Peyer's patch (tissue), 4 donors: ENCODE data around the gene CMTM4.

Experiments used
- CTCF ChIP-seq, 6 experiments: fragments of 450-650 bp in 4 of 6; fragments of 200-600 bp in 2 of 6; sonication (generic) in 1 of 6; IDR thresholded peaks; one replicate each; pipeline ENCODE4 v1.5.1; 2017 to 2019; ENCODE audit warnings: antibody characterized with exemption in 6 of 6, mild to moderate bottlenecking in 3 of 6, moderate library complexity in 1 of 6
- POLR2A ChIP-seq, 2 donors: fragments of 450-650 bp; IDR thresholded peaks; one replicate each; pipeline ENCODE4 v1.5.1; 2017; ENCODE audit warnings: antibody characterized with exemption in 2 of 2, mild to moderate bottlenecking in 2 of 2, moderate library complexity in 2 of 2

- TF ChIP-seq CTCF (IDR thresholded peaks at IDR 0.05) = no peak
- no peak for TF ChIP-seq POLR2A (IDR thresholded peaks at IDR 0.05)
These were observed 40.0 kb downstream of the CMTM4 start for GRCh38 chr16:66656547-66656946.
